HG02588 (cell line): ENCODE results near the gene RASAL3.
"Not testable (repeated sequence)": the region's sequence is repeated elsewhere in the genome, so short reads cannot be mapped to it uniquely, and the experiment has no call there.

Source experiments
- ATAC-seq: cut with Tn5 transposase; IDR thresholded peaks from one replicate; pipeline ENCODE4 v1.9.1; 2021; ENCODE audit warnings: mild to moderate bottlenecking, moderate library complexity; ENCODE audit not compliant: unreplicated experiment

Gene RASAL3

DNA sequence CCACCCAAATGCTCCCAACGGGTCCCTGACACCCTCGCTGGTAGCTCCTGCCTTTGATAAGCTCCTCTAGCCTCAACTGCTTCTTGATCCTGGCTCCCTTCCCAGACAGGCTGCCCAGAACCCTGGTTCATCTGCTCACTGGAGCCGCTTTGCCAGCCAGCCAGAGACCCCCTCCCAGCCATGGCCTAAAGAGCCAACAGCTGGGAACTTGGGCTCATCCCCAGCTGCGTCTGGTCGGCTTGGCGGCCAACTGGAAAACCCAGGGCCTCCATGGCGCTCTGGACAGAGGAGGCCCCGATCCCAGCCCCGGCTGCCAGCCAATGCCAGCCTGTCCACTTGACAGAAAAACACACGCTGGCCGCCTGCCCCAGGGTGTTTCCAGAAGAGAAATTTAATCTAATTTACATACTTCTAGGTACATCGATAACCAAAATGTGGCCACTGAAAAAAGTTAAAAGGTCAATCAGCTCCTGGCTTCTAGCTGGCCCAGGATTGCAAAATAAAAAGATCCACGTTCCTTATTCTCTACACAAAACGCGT lies 42.6 kb downstream of the RASAL3 start:
- ATAC-seq, result no peak

DNA sequence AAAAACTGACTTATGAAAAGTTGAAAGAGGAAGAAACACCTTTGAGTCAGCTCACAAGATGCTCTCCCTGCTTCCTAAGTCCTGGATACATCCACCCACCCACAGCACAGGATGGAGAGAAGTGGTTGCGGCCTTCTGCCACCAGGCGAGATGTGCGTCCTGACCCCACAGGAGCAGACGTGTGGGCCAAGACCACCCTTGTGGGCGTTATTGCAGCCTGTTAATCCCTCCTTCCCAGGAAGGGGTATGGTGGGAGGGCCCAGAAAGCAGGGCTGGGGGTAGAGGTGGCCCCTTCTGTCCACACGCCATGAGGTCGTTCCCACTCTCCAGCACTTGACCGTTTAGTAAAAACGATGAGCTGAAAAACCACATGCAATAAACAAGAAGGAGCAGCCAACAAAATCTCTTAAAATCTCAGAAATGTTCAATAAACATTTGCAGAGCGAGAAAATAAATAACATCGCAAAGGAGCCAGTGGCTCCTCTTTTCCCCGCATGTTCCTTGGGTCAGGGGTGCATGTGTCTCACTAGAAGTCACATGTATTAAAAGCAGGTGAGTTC lies 43.1 kb downstream of the RASAL3 start:
- no peak for ATAC-seq

DNA sequence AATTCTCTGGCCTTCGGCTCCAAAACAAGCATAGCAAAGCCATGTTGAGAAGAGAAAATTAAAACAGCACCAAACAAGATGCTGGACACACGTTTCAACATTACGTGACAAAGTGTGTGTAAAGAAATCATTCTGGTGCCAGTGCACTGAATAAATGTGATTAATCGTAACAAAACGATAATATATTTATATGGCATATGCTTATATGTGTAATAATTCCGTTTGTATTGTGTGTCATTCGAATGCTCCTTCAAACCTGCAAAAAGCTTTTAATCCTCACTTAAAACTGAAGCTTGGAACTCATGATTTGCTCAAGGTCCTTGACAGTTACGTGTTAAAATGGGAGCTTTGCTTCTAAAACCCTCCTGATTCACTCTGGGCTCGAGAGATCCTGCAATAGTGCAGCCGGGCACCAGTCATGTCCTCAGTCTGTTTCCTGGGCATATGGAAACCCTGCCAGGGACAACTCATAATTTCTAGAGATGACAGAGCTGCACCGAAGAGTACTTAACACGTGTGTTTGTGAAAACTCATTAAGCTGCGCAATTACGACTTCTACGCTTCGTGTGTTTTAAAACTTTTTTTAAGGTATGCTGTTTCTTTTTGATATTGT lies 44.8 kb downstream of the RASAL3 start:
- no peak for ATAC-seq

DNA sequence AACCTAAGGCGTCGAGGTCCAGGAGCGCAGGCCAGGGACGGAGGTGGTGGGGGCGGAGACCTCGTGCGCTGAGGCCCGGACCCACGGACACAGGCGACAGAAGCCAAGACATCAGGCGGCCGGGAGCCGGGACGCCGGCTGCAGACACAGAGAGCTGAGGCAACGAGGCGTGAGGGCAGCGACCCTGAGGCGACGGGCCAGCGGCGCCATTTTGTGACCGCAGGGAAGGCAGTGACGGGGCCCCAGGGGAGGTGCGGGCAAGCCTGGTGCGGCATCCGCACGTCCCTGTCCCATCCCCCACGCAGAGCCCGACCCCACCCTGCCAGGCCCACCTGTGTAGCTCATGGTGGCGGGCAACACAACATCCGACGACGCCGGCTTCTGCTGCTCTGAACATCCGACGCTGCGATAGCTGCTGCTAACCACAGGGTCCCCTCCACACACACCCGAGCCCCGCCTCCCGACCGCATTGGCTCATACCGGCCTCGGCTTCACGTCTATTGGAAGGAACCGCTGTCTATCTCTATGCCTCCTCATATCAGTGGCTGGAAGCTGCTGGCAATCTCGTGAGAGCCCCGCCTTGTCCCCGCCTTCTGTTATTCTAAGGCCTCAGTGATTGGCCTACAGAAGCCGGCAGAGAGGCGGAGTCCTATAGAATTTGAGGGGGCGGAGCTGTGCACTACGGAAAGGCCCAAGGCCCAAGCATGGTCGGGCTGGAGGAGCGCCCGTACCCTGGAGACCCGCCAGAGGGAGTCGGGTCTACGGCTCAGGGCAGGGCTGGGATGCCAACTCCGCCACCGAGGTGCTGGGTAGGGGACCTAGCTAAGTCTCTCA lies 45.5 kb downstream of the RASAL3 start, which contains the start of gene AKAP8L:
Gene AKAP8L, minus strand, starts transcription at position 410 of the 834 bp plus-strand sequence. Its CDS starts 65 bp downstream, at position 345.
- ATAC-seq, result peak; percentile 90

DNA sequence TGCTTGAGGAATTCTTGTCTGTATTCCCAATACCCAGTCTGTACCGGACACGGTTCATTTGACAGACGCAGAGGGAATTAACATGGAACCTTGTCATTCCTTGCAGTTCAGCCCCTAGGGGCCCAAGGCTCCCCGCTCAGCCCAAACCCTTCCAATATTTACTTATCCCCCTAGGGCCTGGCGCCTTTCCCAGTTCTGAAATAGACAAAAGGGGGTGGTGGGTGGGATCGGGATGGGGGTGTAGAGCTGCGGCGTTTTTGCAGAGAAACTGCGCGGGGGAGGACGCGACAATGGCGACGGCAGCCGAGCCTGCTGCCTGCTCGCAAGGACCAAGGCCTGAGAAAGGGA lies 46.1 kb downstream of the RASAL3 start:
- ATAC-seq, result no peak

DNA sequence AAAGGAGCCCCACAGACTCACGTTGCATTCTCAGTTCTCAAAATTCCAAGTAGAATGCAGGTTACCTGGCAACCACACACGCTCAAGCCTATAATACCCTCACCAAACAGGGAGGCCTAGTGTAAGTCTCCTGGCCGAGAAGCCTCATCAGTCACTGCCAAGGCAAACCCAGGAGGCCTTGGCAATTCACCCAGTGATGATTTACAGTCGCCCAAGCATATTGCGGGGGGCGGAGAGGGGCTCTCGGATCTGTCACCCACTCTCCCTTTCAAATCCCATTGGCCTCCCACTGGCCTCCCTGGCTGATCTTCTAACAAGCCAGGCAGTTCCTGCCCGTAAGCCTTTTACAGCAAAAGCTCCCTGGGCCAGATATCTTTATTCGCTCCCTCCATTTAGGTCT lies 46.6 kb downstream of the RASAL3 start:
- no peak for ATAC-seq

DNA sequence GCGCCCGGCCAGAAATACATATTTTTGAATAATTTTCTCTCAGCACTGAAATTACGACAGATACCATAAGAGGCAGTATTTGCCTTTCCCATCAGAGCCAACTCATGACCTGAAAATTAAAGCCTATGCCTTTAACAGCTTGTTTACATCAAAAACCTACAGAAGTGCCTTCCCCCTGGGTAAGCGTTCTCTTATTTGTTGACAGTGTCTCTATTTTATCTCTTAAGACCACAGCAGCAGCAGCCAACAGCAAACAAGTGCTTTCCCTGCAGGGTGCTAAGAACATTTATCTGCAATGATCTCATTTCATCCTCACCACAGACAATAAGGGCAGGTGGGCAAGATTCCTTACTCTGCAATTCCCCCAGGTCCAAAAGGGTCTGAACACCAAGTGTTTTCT lies 51.5 kb downstream of the RASAL3 start:
- no peak for ATAC-seq

DNA sequence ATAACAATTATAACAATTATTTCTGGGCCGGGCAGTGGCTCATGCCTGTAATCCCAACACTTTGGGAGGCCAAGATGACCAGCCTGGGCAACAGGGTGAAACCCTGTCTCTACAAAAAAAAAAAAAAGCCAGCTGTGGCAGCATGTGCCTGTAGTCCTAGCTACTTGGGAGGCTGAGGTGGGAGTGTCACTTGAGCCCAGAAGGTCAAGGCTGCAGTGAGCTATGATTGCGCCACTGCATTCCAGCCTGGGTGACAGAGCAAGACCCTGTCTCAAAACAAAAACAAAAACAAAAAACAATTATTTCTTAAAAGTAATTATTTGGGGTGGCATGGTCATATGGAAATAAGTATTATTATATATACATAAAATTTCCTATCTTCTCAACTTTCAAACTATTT lies 53.0 kb downstream of the RASAL3 start:
- not testable (repeated sequence) for ATAC-seq

DNA sequence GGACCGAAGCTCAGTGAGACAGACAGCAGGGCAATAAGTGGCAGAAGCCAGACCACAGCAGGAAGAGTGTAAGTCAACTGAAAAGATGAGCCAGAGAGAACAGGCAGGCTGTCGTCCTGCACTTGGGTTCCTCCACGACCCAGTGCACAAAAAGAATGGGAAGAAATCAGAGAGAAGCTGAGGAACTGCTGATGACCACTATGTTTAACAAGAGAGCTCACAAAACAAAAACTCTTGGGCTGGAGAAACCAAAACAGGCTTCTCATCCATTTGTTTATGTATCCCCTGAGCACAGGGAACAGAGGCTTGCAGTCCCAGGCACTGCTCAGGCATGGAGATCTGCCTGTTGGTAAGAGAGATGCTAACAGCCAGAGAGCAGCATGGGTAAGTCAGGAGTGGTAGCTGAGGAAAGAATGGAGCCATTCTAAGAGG lies 59.5 kb downstream of the RASAL3 start:
- no peak for ATAC-seq

DNA sequence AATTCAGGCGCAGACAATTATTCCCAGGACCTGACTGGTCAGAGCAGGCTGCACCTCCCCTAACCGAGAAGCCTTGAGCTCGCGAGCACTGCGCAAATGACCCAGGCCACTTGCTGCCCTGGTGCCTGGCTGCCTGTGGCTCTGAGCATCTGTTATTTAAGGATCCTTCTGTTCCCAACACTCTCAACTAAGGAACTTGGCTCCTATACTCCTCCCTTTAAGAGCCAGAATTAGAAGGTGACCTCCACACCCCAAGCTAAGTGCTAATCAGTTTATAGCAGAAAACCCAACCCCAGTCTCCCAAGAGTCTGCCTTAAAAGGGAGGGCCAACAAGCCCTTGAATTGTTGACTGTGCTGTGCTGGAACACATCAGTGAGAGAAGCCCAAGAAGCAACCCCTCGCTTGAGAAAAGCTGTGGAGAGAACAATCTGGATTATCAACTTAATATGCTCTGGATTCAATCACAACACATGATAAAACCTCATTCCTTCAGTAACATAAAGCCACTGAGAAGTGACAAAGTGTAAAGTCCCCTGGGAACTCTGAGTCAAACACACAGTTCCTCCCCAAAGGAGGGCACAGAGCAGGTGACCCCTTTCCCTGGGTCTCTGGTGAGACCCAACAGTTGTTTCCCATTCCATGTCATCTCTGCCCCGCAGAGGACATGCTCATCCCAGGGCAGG lies 60.1 kb downstream of the RASAL3 start:
- no peak for ATAC-seq

DNA sequence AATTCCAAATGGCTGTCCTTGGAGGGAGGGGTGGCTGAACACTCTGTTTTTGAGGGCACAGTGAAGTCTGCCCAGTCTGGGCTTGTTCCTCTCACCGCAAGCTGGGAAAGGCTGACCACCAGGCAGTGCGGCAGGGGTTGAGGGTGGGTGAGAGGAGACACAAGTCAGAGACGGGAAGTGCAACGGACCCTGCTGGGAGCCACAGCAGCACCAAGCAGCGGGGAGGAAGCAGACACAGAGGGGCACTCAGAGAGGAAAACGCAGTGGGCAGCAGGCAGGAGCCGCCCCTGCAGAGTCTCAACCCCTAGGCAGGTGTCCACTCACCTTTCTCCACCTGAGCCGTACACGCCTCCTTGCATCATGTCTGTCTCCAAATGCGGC lies 61.2 kb downstream of the RASAL3 start:
- no peak for ATAC-seq

DNA sequence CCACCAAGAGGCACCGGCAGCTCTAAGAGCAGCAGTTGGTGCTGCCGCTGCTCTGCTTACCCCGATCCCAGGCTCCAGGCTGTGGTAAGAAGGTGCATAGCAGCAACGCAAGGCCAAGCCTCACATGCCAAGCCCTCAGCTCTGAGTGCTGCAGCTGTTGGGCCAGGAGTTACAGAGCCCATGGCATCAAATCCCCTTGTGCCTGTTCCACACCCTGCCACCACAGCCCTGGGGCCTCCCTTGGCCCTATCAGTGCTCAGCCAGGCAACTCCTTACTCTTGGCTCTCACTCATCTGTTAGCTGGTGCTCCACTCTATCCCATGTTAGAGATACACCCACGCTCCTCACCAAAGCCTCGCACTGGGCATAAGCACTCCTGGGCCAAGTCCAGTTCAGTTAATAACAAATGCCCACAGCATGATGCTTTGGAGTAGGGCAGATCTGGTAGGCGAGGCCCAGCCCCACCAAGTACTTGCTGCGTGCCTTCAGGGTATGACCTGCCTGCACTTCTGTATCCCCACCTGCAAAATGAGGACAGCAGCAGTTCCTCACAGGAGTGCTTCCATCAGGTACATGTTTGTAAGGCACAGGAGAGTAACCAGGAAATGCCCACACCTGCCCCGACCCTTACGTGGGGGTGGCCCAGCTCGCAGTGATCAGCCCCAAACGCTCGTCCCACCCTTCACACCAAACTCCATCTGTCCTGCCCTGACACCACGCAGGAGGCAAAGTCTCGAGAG lies 61.8 kb downstream of the RASAL3 start:
- no peak for ATAC-seq
